NCI-H82 (cell line): ENCODE data around the gene PLD1.
A peak's percentile ranks its signal among the peaks of the same experiment; 100 is the strongest.
"Not testable (repeated sequence)": the region's sequence is repeated elsewhere in the genome, so short reads cannot be mapped to it uniquely, and the experiment has no call there.

Experiments
- DNase-seq: peaks from one replicate; lab custom pipeline; 2025; lab: John Stamatoyannopoulos, UW

Gene PLD1

GRCh38 chr3:171770689-171771620 lies 39.3 kb downstream of the PLD1 start:
- peak; percentile 92 for DNase-seq

- DNase-seq: no peak
Observed at GRCh38 chr3:171769461-171769860, 40.8 kb downstream of the PLD1 start.

GRCh38 chr3:171768986-171769385 lies 41.3 kb downstream of the PLD1 start:
- DNase-seq: no peak

GRCh38 chr3:171768281-171768900 lies 41.9 kb downstream of the PLD1 start:
- DNase-seq: no peak

GRCh38 chr3:171765511-171765887 lies 44.8 kb downstream of the PLD1 start:
- no peak for DNase-seq

- no peak for DNase-seq
Observed at GRCh38 chr3:171763392-171763791, 46.9 kb downstream of the PLD1 start.

- peak; percentile 14 for DNase-seq
Observed at GRCh38 chr3:171760477-171760876, 49.8 kb downstream of the PLD1 start.

GRCh38 chr3:171758109-171758508 lies 52.2 kb downstream of the PLD1 start:
- no peak for DNase-seq

GRCh38 chr3:171757361-171758034 lies 52.8 kb downstream of the PLD1 start:
- DNase-seq: no peak

- no peak for DNase-seq
Observed at GRCh38 chr3:171755656-171756055, 54.6 kb downstream of the PLD1 start.

GRCh38 chr3:171755015-171755589 lies 55.2 kb downstream of the PLD1 start:
- DNase-seq: no peak

GRCh38 chr3:171753665-171754408 lies 56.4 kb downstream of the PLD1 start:
- DNase-seq: no peak

- peak; percentile 40 for DNase-seq
Observed at GRCh38 chr3:171753025-171753472, 57.2 kb downstream of the PLD1 start.

- no peak for DNase-seq
Observed at GRCh38 chr3:171752329-171752728, 58.0 kb downstream of the PLD1 start.

- no peak for DNase-seq
Observed at GRCh38 chr3:171749124-171749523, 61.2 kb downstream of the PLD1 start.

GRCh38 chr3:171748064-171748924 lies 62.0 kb downstream of the PLD1 start:
- peak; percentile 33 for DNase-seq

- no peak for DNase-seq
Observed at GRCh38 chr3:171747223-171747920, 62.9 kb downstream of the PLD1 start.

GRCh38 chr3:171746320-171747222 lies 63.7 kb downstream of the PLD1 start:
- DNase-seq: not testable (repeated sequence)
